Spleen (tissue), 11 donors: ENCODE data around the gene PTPRN2. TPM values are rescaled to one million over a fixed set of nuclear protein-coding genes. Genes with fewer than 3 reads are reported as not detected.
A peak's percentile ranks its signal among the peaks of the same experiment; 100 is the strongest.

Experiments
- DNase-seq: peaks from one replicate; pipeline ENCODE4 v3.0.0-alpha.2; 2020
- H3K27ac ChIP-seq, 8 donors: fragments of 200-600 bp; sonication (generic) in 7 of 8; 1 replicate in 4 of 8; 2 replicates in 4 of 8; pipeline versions ENCODE4 v1.5.0 to v1.8.0; 2016 to 2021; ENCODE audit warnings: inconsistent platforms in 4 of 8, mild to moderate bottlenecking in 4 of 8, moderate library complexity in 1 of 8
- H3K27me3 ChIP-seq, 7 donors: fragments of 200-600 bp; sonication (generic) in 6 of 7; replicated peaks in 1 of 7; 1 replicate in 4 of 7; 2 replicates in 3 of 7; pipeline versions ENCODE4 v1.5.0 to v1.8.0; 2016 to 2021; ENCODE audit warnings: inconsistent platforms in 3 of 7, mild to moderate bottlenecking in 1 of 7
- H3K36me3 ChIP-seq, 6 donors: fragments of 200-600 bp; sonication (generic) in 5 of 6; 1 replicate in 4 of 6; 2 replicates in 2 of 6; pipeline versions ENCODE4 v1.5.0 to v1.8.0; 2016 to 2021; ENCODE audit warnings: inconsistent platforms in 2 of 6
- H3K4me1 ChIP-seq, 6 donors: fragments of 200-600 bp; sonication (generic) in 5 of 6; 1 replicate in 3 of 6; 2 replicates in 3 of 6; pipeline versions ENCODE4 v1.5.0 to v1.8.0; 2016 to 2021; ENCODE audit warnings: inconsistent platforms in 3 of 6
- H3K4me3 ChIP-seq, 8 donors: fragments of 200-600 bp; sonication (generic) in 7 of 8; 1 replicate in 4 of 8; 2 replicates in 4 of 8; pipeline versions ENCODE4 v1.5.0 to v1.8.0; 2016 to 2021; ENCODE audit warnings: inconsistent platforms in 4 of 8, mild to moderate bottlenecking in 4 of 8, moderate library complexity in 2 of 8
- H3K9me3 ChIP-seq, 8 donors: fragments of 200-600 bp; sonication (generic) in 7 of 8; 1 replicate in 4 of 8; 2 replicates in 4 of 8; pipeline versions ENCODE4 v1.5.0 to v1.8.0; 2016 to 2021; ENCODE audit warnings: inconsistent platforms in 4 of 8
- CTCF ChIP-seq, 11 experiments: fragments of 200-600 bp in 7 of 11; fragments of 450-650 bp in 4 of 11; sonication (generic) in 4 of 11; IDR thresholded peaks in 8 of 11; conservative IDR thresholded peaks in 3 of 11; 1 replicate in 7 of 11; 2 replicates in 4 of 11; pipeline versions ENCODE4 v1.4.0 to v1.8.0; 2016 to 2021; ENCODE audit warnings: antibody characterized with exemption in 11 of 11, inconsistent platforms in 4 of 11, mild to moderate bottlenecking in 1 of 11
- POLR2A ChIP-seq, 3 donors: fragments of 450-650 bp; IDR thresholded peaks; one replicate each; pipeline ENCODE4 v1.5.1; 2017; ENCODE audit warnings: antibody characterized with exemption in 3 of 3, mild to moderate bottlenecking in 1 of 3
- POLR2AphosphoS5 ChIP-seq, 3 donors: sonication (generic); formaldehyde crosslinking; IDR thresholded peaks; one replicate each; pipeline ENCODE4 v1.5.1; 2017; ENCODE audit warnings: antibody characterized with exemption in 3 of 3
- WGBS, 5 donors: extraction: QIAGEN DNeasy Blood & Tissue Kit in 3 of 5; methylation state at CpG; one replicate each; pipeline versions ENCODE4 v1.1.5 to v1.1.7; 2013 to 2018; 5-methylcytosine and 5-hydroxymethylcytosine counted together
- intact Hi-C: fragments of 100-400 bp; cut with DNase I; formaldehyde crosslinking; loops from one replicate; pipeline ENCODE4 v1.15.0; 2023; ENCODE audit warnings: low total_unique reads
- polyA plus RNA-seq, 3 donors: library from polyadenylated mRNA; stranded (reverse); fragments of 200-250 nt; gene quantifications; one replicate each; pipeline ENCODE4 v1.2.1, GENCODE V29; 2013
- total RNA-seq, 7 donors: library from RNA; depleted of rRNA in 3 of 7; stranded (reverse); fragments of >200 nt in 3 of 7; fragmentation: NEBNext Ultra II Directional in 4 of 7; extraction: Animal tissue kit (Norgen Biotek cat#: 25700) in 4 of 7; gene quantifications; one replicate each; pipeline versions ENCODE4 v1.1.0 to v1.2.1, GENCODE V29; 2016 to 2021
- donor health status: healthy with polysubstance abuse.
- donor health status: DM: no; HTN: no; CAD: no; lungs with moderate emphysema.
- donor health status: DM: no; HTN: no; CAD: no.
- donor health status: Bipolar disorder and iron deficiency.
- donor health status: healthy.
- donor health status: DM: no; HTN: no; CAD: no.
- donor health status: DM: yes; HTN: yes; CAD: no.

Gene PTPRN2
- total and polyA plus RNA-seq, 10 donors: 7.0 to 22.8 (median 16.8) TPM

- TF ChIP-seq POLR2AphosphoS5 (IDR thresholded peaks at IDR 0.05) (no peak), CTCF (IDR thresholded peaks at IDR 0.05 in 8 of 11, conservative IDR thresholded peaks at IDR 0.05 in 3 of 11) (no peak), POLR2A (IDR thresholded peaks at IDR 0.05) (no peak)
- peak; percentile 63 for DNase-seq
- WGBS, 5 donors: 40 to 57% (median 42%) methylated on average over 8 to 9 of the region's 9 CpGs
Observed at GRCh38 chr7:157991351-157991750, 596.3 kb downstream of the PTPRN2 start.

GRCh38 chr7:157990881-157991250 is 596.8 kb downstream of the PTPRN2 start:
- intact Hi-C loops: no loop called here
- Histone ChIP-seq H3K36me3 (no peaks in the 10 kb centered on the region), H3K4me3 (no peak overlapping the region), H3K9me3 (peaks cover 0 to 7% (median 5%) of the 10 kb centered on the region in 8 donors), H3K27me3 (peaks cover 0 to 24% (median 0%) of the 10 kb centered on the region in 7 donors), H3K27ac (no peak overlapping the region), H3K4me1 (peaks cover 0 to 4% (median 0%) of the 10 kb centered on the region in 6 donors)
- TF ChIP-seq POLR2AphosphoS5 (IDR thresholded peaks at IDR 0.05): no peak
- no peak for TF ChIP-seq CTCF (IDR thresholded peaks at IDR 0.05 in 8 of 11, conservative IDR thresholded peaks at IDR 0.05 in 3 of 11)
- TF ChIP-seq POLR2A (IDR thresholded peaks at IDR 0.05): no peak
- WGBS, 5 donors: 44 to 77% (median 60%) methylated on average over 7 to 9 of the region's 9 CpGs
- DNase-seq: peak; percentile 55

More at GRCh38 chr7:157991351-157991750, 596.3 kb downstream of the PTPRN2 start:
- no peak overlapping the region for H3K4me3 ChIP-seq
- peaks cover 0 to 4% (median 0%) of the 10 kb centered on the region in 6 donors for H3K4me1 ChIP-seq
- no peak overlapping the region for H3K27ac ChIP-seq
- H3K27me3 ChIP-seq: peaks cover 0 to 24% (median 0%) of the 10 kb centered on the region in 7 donors
- intact Hi-C loops: no loop called here
- H3K9me3 ChIP-seq: peaks cover 0 to 11% (median 8%) of the 10 kb centered on the region in 8 donors
- no peaks in the 10 kb centered on the region for H3K36me3 ChIP-seq

GRCh38 chr7:157990226-157990880 is 597.3 kb downstream of the PTPRN2 start:
- TF ChIP-seq CTCF (IDR thresholded peaks at IDR 0.05 in 8 of 11, conservative IDR thresholded peaks at IDR 0.05 in 3 of 11) (no peak), POLR2A (IDR thresholded peaks at IDR 0.05) (no peak), POLR2AphosphoS5 (IDR thresholded peaks at IDR 0.05) (no peak)
- no peaks in the 10 kb centered on the region for H3K36me3 ChIP-seq
- H3K4me1 ChIP-seq: peaks cover 0 to 4% (median 0%) of the 10 kb centered on the region in 6 donors
- H3K27me3 ChIP-seq: peaks cover 0 to 24% (median 0%) of the 10 kb centered on the region in 7 donors
- DNase-seq: peak; percentile 72
- intact Hi-C loops: no loop called here
- no peak overlapping the region for H3K27ac ChIP-seq
- WGBS, 5 donors: 72 to 87% (median 82%) methylated on average over 9 to 21 of the region's 21 CpGs
- H3K4me3 ChIP-seq: no peak overlapping the region
- peaks cover 0 to 2% (median 0%) of the 10 kb centered on the region in 8 donors for H3K9me3 ChIP-seq

- TF ChIP-seq POLR2AphosphoS5 (IDR thresholded peaks at IDR 0.05): no peak
- TF ChIP-seq CTCF (IDR thresholded peaks at IDR 0.05 in 8 of 11, conservative IDR thresholded peaks at IDR 0.05 in 3 of 11): no peak
- TF ChIP-seq POLR2A (IDR thresholded peaks at IDR 0.05): no peak
- no peak for DNase-seq
- intact Hi-C loops: no loop called here
- 61 to 85% (median 76%) methylated on average over 13 of the region's 13 CpGs for WGBS, 5 donors
- H3K36me3 ChIP-seq: no peaks in the 10 kb centered on the region
- no peak overlapping the region for H3K4me3 ChIP-seq
- H3K27me3 ChIP-seq: peaks cover 0 to 24% (median 0%) of the 10 kb centered on the region in 7 donors
- H3K4me1 ChIP-seq: peaks cover 0 to 4% (median 0%) of the 10 kb centered on the region in 6 donors
- no peak overlapping the region for H3K27ac ChIP-seq
- no peaks in the 10 kb centered on the region for H3K9me3 ChIP-seq
Observed at GRCh38 chr7:157989589-157989988, 598.0 kb downstream of the PTPRN2 start.
